Testis (tissue), 3 donors: ENCODE results near the gene VPS16. TPM values are rescaled to one million over a fixed set of nuclear protein-coding genes. Genes with fewer than 3 reads are reported as not detected.

Experiments
- DNase-seq: peaks from one replicate; pipeline ENCODE4 v3.0.0-alpha.2; 2019
- H3K27ac ChIP-seq, 2 donors: fragments of 200-600 bp; sonication (generic); one replicate each; pipeline ENCODE4 v1.5.1; 2019
- H3K27me3 ChIP-seq: fragments of 200-600 bp; sonication (generic); one replicate; pipeline ENCODE4 v1.5.1; 2019
- H3K36me3 ChIP-seq: fragments of 200-600 bp; sonication (generic); one replicate; pipeline ENCODE4 v1.5.1; 2017; ENCODE audit warnings: low read depth; ENCODE audit errors: missing control alignments
- H3K4me1 ChIP-seq: fragments of 200-600 bp; sonication (generic); one replicate; pipeline ENCODE4 v1.5.1; 2019
- H3K4me3 ChIP-seq, 2 donors: fragments of 200-600 bp; sonication (generic); one replicate each; pipeline ENCODE4 v1.5.1; 2017 to 2019
- H3K9me3 ChIP-seq: fragments of 200-600 bp; sonication (generic); one replicate; pipeline ENCODE4 v1.5.1; 2017
- CTCF ChIP-seq, 3 experiments: fragments of 450-650 bp in 2 of 3; fragments of 200-600 bp in 1 of 3; sonication (generic) in 1 of 3; IDR thresholded peaks; one replicate each; pipeline ENCODE4 v1.5.1; 2016 to 2019; ENCODE audit warnings: antibody characterized with exemption in 3 of 3, mild to moderate bottlenecking in 2 of 3, moderate library complexity in 1 of 3
- POLR2A ChIP-seq: fragments of 450-650 bp; IDR thresholded peaks from one replicate; pipeline ENCODE4 v1.6.1; 2017; ENCODE audit warnings: antibody characterized with exemption, mild to moderate bottlenecking, moderate library complexity
- WGBS, 2 donors: methylation state at CpG; one replicate each; pipeline ENCODE4 v1.1.5; 2018; 5-methylcytosine and 5-hydroxymethylcytosine counted together
- intact Hi-C: fragments of 100-400 bp; cut with DNase I; formaldehyde crosslinking; loops from one replicate; pipeline ENCODE4 v1.15.1; 2023; ENCODE audit warnings: low total_unique reads
- polyA plus RNA-seq: library from polyadenylated mRNA; stranded (reverse); fragments of 350-450 nt; fragmentation: Illumina TruSeq; extraction: RNeasy Lipid Tissue Mini Kit (QIAGEN cat#74804); gene quantifications from one replicate; pipeline ENCODE4 v1.2.3, GENCODE V29; 2014; ENCODE audit warnings: low read depth, low replicate concordance; ENCODE audit not compliant: insufficient read depth
- total RNA-seq, 2 donors: library from RNA; depleted of rRNA; stranded (reverse); fragments of >200 nt; gene quantifications; one replicate each; pipeline ENCODE4 v1.2.3, GENCODE V29; 2016

Gene VPS16
- total and polyA plus RNA-seq, 3 donors from 2014 or later = 24.3 to 31.4 (median 27.3) TPM

GRCh38 chr20:2871661-2872458 is 31.3 kb downstream of the VPS16 start:
- no peak for DNase-seq
- H3K36me3 ChIP-seq = no peaks in the 10 kb centered on the region
- no peak overlapping the region for H3K27ac ChIP-seq
- TF ChIP-seq CTCF (IDR thresholded peaks at IDR 0.05) (no peak), POLR2A (no peak)
- 19 to 24% methylated on average over 13 to 34 of the region's 34 CpGs for WGBS, 2 donors
- H3K4me1 ChIP-seq = peaks cover 25% of the 10 kb centered on the region
- no peaks in the 10 kb centered on the region for H3K27me3 ChIP-seq
- H3K4me3 ChIP-seq = peak overlapping the region; percentile 93 to 98
- no peaks in the 10 kb centered on the region for H3K9me3 ChIP-seq
- intact Hi-C loops = no loop called here

GRCh38 chr20:2872459-2873009 is 32.0 kb downstream of the VPS16 start:
- H3K27me3 ChIP-seq = no peaks in the 10 kb centered on the region
- H3K27ac ChIP-seq = no peak overlapping the region
- H3K4me3 ChIP-seq = peak overlapping the region; percentile 93 to 98
- no peaks in the 10 kb centered on the region for H3K36me3 ChIP-seq
- no peak for TF ChIP-seq CTCF (IDR thresholded peaks at IDR 0.05)
- TF ChIP-seq POLR2A = no peak
- DNase-seq = peak; percentile 36
- WGBS, 2 donors = 0% methylated on average over 33 to 34 of the region's 49 CpGs
- no peaks in the 10 kb centered on the region for H3K9me3 ChIP-seq
- intact Hi-C loops = no loop called here
- peaks cover 25% of the 10 kb centered on the region for H3K4me1 ChIP-seq

- Histone ChIP-seq H3K9me3 (no peaks in the 10 kb centered on the region), H3K27me3 (no peaks in the 10 kb centered on the region), H3K4me3 (peak within 1 kb of the TSS; percentile 93 to 98), H3K27ac (peak within 1 kb of the TSS; percentile 55 to 87), H3K4me1 (peaks cover 25% of the 10 kb centered on the region), H3K36me3 (no peaks in the 10 kb centered on the region)
- peak; percentile 97 for DNase-seq
- intact Hi-C loops = no loop called here
- WGBS, 2 donors = 0% methylated on average over 18 to 31 of the region's 83 CpGs
- TF ChIP-seq POLR2A (peak; percentile 26), CTCF (IDR thresholded peaks at IDR 0.05) (no peak)
Observed at GRCh38 chr20:2873010-2873746, 32.6 kb downstream of the VPS16 start, which contains the start of gene PTPRA. Gene PTPRA, plus strand, starts transcription at chr20:2873481. Its CDS starts 90,797 bp downstream, at chr20:2964278.

GRCh38 chr20:2873747-2874041 is 33.1 kb downstream of the VPS16 start:
- WGBS, 2 donors = 0% methylated on average over 8 to 12 of the region's 29 CpGs
- Histone ChIP-seq H3K27ac (peak overlapping the region; percentile 55 to 87), H3K9me3 (no peaks in the 10 kb centered on the region), H3K4me3 (peak overlapping the region; percentile 93 to 98), H3K27me3 (no peaks in the 10 kb centered on the region), H3K4me1 (peaks cover 25% of the 10 kb centered on the region), H3K36me3 (no peaks in the 10 kb centered on the region)
- peak; percentile 46 for DNase-seq
- TF ChIP-seq POLR2A (no peak), CTCF (IDR thresholded peaks at IDR 0.05) (no peak)
- intact Hi-C loops = no loop called here
